ENCODE measurements around the gene SPATS2.
A peak's percentile ranks its signal among the peaks of the same experiment; 100 is the strongest.

The SPATS2 gene

DNA sequence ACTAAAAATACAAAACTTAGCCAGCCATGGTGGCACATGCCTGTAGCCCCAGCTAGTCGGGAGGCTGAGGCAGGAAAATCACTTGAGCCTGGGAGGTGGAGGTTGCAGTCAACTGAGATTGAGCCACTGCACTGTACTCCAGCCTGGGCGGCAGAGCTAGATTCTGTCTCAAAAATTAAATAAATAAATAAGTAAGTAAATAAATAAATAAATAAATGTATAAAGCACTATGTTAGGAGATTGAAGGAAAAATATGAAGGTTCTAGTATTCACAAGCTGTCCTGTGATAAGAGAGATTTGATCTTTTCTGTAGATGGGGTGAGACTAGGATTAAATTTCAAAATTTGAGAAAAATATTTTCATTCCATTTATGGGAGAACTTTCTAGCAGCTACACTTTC, 14.9 kb upstream of the SPATS2 start:
- peak in 1 of 2 donors; percentile 24 for DNase-seq
- H3K27ac ChIP-seq: no peak overlapping the region
- TF ChIP-seq CTCF (IDR thresholded peaks at IDR 0.05): no peak
- no peaks in the 10 kb centered on the region for H3K36me3 ChIP-seq
- H3K27me3 ChIP-seq: peaks cover 0 to 63% of the 10 kb centered on the region in 2 donors
- H3K4me3 ChIP-seq: no peak overlapping the region
- no peaks in the 10 kb centered on the region for H3K9me3 ChIP-seq
- intact Hi-C loops (cut with DNase I; ENCODE audit: low total_unique reads): no loop called here
- peaks cover 0 to 10% (median 9%) of the 10 kb centered on the region in 4 donors for H3K4me1 ChIP-seq

- DNase-seq: no peak
- Histone ChIP-seq H3K27ac (no peak overlapping the region), H3K36me3 (no peaks in the 10 kb centered on the region), H3K9me3 (no peaks in the 10 kb centered on the region), H3K27me3 (peaks cover 0 to 34% of the 10 kb centered on the region in 2 donors), H3K4me3 (no peak overlapping the region), H3K4me1 (peaks cover 0 to 8% (median 3%) of the 10 kb centered on the region in 4 donors)
- intact Hi-C loops (cut with DNase I; ENCODE audit: low total_unique reads): no loop called here
- no peak for TF ChIP-seq CTCF (IDR thresholded peaks at IDR 0.05)
These were observed 11.3 kb upstream of the SPATS2 start for GRCh38 chr12:49355913-49356312.

GRCh38 chr12:49357103-49357678, 10.1 kb upstream of the SPATS2 start:
- no peak overlapping the region for H3K4me3 ChIP-seq
- no peak for DNase-seq
- H3K27ac ChIP-seq: no peak overlapping the region
- TF ChIP-seq CTCF (IDR thresholded peaks at IDR 0.05): peak; percentile 41 to 43
- intact Hi-C loops (cut with DNase I; ENCODE audit: low total_unique reads): no loop called here
- peaks cover 0 to 8% (median 3%) of the 10 kb centered on the region in 4 donors for H3K4me1 ChIP-seq
- no peaks in the 10 kb centered on the region for H3K36me3 ChIP-seq
- H3K27me3 ChIP-seq: peaks cover 0 to 21% of the 10 kb centered on the region in 2 donors
- H3K9me3 ChIP-seq: no peaks in the 10 kb centered on the region

DNA sequence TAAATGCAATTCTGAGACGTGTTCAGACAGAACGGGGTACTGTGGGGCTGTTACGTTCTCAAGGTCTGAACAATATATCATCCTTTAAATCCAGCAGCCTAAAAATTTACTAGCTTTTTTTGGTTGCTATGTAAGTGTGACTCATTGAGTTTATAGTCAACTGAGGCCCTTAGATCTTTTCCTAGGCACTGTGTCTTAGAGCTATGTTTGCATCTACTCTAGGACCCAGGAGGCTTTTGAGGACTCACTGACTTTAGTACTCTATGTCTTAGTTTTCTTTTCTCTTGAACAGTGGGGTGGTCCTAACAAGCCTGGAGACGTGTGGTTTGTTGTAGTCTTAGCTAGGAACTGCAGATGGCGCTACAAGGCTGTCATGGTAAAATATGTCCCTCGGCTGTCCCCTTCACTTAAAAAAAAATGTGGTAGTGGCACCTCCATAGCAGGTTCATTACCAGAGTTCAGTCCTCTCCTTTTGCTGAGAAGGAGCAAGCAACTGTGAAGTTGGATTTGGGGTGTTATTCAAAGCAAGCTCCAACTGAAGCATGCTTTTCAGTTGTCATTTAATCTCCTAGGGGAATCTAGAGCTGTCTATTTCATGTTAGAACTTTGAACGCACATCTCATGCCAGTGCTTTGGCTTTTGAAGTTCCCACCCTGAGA, 8.7 kb upstream of the SPATS2 start:
- Histone ChIP-seq H3K9me3 (no peaks in the 10 kb centered on the region), H3K4me3 (no peak overlapping the region), H3K36me3 (no peaks in the 10 kb centered on the region), H3K27me3 (peaks cover 0 to 18% of the 10 kb centered on the region in 2 donors), H3K27ac (no peak overlapping the region), H3K4me1 (peaks cover 0 to 8% (median 3%) of the 10 kb centered on the region in 4 donors)
- peak; percentile 54 to 60 for DNase-seq
- intact Hi-C loops (cut with DNase I; ENCODE audit: low total_unique reads): loop anchor here (2.0 kb wide), 1 partner anchor 152 kb away; no protein-coding TSS in a partner anchor
- TF ChIP-seq CTCF (IDR thresholded peaks at IDR 0.05): peak; percentile 78

GRCh38 chr12:49359671-49360070, 7.6 kb upstream of the SPATS2 start:
- no peak for TF ChIP-seq CTCF (IDR thresholded peaks at IDR 0.05)

More at GRCh38 chr12:49359671-49360070, 7.6 kb upstream of the SPATS2 start:
- Histone ChIP-seq H3K4me1 (peaks cover 0 to 8% (median 3%) of the 10 kb centered on the region in 4 donors), H3K4me3 (no peak overlapping the region), H3K27ac (no peak overlapping the region), H3K36me3 (no peaks in the 10 kb centered on the region), H3K9me3 (no peaks in the 10 kb centered on the region), H3K27me3 (peaks cover 0 to 14% of the 10 kb centered on the region in 2 donors)
- intact Hi-C loops (cut with DNase I; ENCODE audit: low total_unique reads): loop anchor here (2.0 kb wide), 1 partner anchor 151 kb away; no protein-coding TSS in a partner anchor
- peak in 1 of 2 donors; percentile 46 for DNase-seq
